Measurements from ENCODE around the gene DYSF. TPM values are rescaled to one million over a fixed set of nuclear protein-coding genes. Genes with fewer than 3 reads are reported as not detected.

DYSF gene
- total RNA-seq, 4 donors from 2014 or later, result 4.2 to 26.6 (median 16.2) TPM

- TF ChIP-seq, protein P1, sequence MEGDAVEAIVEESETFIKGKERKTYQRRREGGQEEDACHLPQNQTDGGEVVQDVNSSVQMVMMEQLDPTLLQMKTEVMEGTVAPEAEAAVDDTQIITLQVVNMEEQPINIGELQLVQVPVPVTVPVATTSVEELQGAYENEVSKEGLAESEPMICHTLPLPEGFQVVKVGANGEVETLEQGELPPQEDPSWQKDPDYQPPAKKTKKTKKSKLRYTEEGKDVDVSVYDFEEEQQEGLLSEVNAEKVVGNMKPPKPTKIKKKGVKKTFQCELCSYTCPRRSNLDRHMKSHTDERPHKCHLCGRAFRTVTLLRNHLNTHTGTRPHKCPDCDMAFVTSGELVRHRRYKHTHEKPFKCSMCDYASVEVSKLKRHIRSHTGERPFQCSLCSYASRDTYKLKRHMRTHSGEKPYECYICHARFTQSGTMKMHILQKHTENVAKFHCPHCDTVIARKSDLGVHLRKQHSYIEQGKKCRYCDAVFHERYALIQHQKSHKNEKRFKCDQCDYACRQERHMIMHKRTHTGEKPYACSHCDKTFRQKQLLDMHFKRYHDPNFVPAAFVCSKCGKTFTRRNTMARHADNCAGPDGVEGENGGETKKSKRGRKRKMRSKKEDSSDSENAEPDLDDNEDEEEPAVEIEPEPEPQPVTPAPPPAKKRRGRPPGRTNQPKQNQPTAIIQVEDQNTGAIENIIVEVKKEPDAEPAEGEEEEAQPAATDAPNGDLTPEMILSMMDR (IDR thresholded peaks at IDR 0.05; ENCODE audit: low read depth), result no peak
Observed at GRCh38 chr2:71469403-71470398, 16.3 kb downstream of the DYSF start.

- TF ChIP-seq, protein P1 (IDR thresholded peaks at IDR 0.05; ENCODE audit: low read depth), result no peak
Observed at GRCh38 chr2:71471276-71471675, 17.9 kb downstream of the DYSF start.

GRCh38 chr2:71472019-71472418 lies 18.7 kb downstream of the DYSF start:
- TF ChIP-seq, protein P1 (IDR thresholded peaks at IDR 0.05; ENCODE audit: low read depth), result no peak

DNA sequence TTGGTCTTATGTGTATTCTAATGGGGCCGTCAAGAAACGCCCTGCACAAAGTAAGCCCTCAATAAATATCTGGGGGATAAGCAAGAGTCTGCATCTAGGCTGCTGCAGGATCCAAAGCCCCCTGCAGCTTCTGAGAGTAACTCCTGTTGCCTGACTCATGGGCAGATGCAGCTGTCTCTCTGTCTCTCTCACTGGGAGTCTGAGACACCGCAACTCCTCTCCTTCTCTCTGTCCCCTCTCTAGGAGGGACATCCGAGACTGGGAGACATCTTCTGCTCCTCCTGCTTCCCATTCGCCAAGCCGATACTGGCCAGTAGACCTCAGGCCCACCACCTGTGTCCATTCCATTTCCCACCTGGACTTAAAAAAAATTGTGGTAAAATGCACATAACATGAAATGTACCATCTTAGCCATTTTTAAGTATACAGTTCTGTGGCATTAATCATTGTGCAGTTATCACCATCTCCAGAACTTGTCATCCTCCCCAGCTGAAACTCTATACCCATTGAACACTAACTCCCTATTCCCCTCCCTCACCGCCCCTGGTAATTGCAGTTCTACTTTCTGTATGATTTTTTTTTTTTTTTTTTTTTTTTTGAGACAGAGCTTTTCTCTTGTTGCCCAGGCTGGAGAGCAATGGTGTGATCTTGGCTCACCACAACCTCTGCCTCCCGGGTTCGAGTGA lies 20.1 kb downstream of the DYSF start:
- TF ChIP-seq, protein P1 (IDR thresholded peaks at IDR 0.05; ENCODE audit: low read depth), result no peak

- TF ChIP-seq, protein P1 (IDR thresholded peaks at IDR 0.05; ENCODE audit: low read depth), result no peak
Observed at GRCh38 chr2:71474116-71474743, 20.9 kb downstream of the DYSF start.

DNA sequence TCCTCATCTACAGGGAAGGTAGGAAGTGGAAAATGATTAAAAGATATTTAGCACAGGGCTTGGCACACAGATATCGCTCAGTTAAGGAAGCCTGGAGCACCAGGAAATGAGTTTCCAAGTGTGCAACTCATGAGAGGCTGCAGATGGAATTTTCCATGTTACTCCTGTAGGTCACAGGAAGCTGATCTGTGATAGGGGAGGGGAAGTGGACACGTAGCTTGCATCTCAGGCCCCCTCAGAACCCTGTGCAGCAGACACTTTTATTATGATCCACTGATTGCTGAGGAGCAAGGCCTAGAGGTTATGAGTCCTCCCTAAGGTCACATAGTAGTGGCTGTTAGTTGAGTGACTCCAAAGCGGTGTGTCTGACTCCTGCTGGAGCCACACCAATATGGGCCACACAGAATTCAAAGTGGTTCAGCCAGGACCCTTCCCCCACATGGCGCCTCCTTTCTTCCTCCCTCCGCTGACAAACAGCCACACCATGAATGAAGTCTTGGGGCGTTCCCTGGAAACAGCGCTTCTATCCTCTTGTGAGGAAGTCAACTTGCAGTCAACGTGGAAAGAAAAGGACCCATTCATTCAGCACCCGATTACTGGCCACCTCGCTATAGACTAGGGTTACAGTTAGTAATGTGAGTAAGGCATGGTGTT lies 21.5 kb downstream of the DYSF start:
- TF ChIP-seq, protein P1 (IDR thresholded peaks at IDR 0.05; ENCODE audit: low read depth), result no peak

Measured in subcutaneous adipose tissue (tissue), 4 donors.